ENCODE measurements around the gene MAPK4.

The MAPK4 gene

GRCh38 chr18:50622320-50622719 lies 62.4 kb downstream of the MAPK4 start:
- H3K9me3 ChIP-seq (ENCODE audit: control insufficient read depth, low read length): no peaks in the 10 kb centered on the region
- H3K4me2 ChIP-seq (ENCODE audit: low read length): no peak overlapping the region
- H3K36me3 ChIP-seq (ENCODE audit: control insufficient read depth, insufficient read depth, low read length): no peaks in the 10 kb centered on the region
- no peak overlapping the region for H3K9ac ChIP-seq
- H3K4me3 ChIP-seq (ENCODE audit: low read depth, low read length): no peak overlapping the region
- H3K27me3 ChIP-seq (ENCODE audit: control insufficient read depth, insufficient read depth, low read length): no peaks in the 10 kb centered on the region
- H2AFZ ChIP-seq: no peak overlapping the region
- TF ChIP-seq CTCF (IDR thresholded peaks at IDR 0.05): no peak
- H3K79me2 ChIP-seq: peaks cover 6% of the 10 kb centered on the region
- no peak overlapping the region for H3K27ac ChIP-seq
- H3K4me1 ChIP-seq: peaks cover 14% of the 10 kb centered on the region

- no peak overlapping the region for H3K4me3 ChIP-seq (ENCODE audit: low read depth, low read length)
- no peak overlapping the region for H3K4me2 ChIP-seq (ENCODE audit: low read length)
- no peaks in the 10 kb centered on the region for H3K9me3 ChIP-seq (ENCODE audit: control insufficient read depth, low read length)
- no peak for TF ChIP-seq CTCF (IDR thresholded peaks at IDR 0.05)
- no peaks in the 10 kb centered on the region for H3K27me3 ChIP-seq (ENCODE audit: control insufficient read depth, insufficient read depth, low read length)
- H3K9ac ChIP-seq: no peak overlapping the region
- no peaks in the 10 kb centered on the region for H3K36me3 ChIP-seq (ENCODE audit: control insufficient read depth, insufficient read depth, low read length)
- H3K4me1 ChIP-seq: peaks cover 14% of the 10 kb centered on the region
- H2AFZ ChIP-seq: no peak overlapping the region
- no peak overlapping the region for H3K27ac ChIP-seq
- peaks cover 6% of the 10 kb centered on the region for H3K79me2 ChIP-seq
These were observed 63.0 kb downstream of the MAPK4 start for GRCh38 chr18:50622865-50623393.

- no peak for TF ChIP-seq CTCF (IDR thresholded peaks at IDR 0.05)
- Histone ChIP-seq H3K27me3 (ENCODE audit: control insufficient read depth, insufficient read depth, low read length) (no peaks in the 10 kb centered on the region), H3K79me2 (peaks cover 9% of the 10 kb centered on the region), H3K4me2 (ENCODE audit: low read length) (no peak overlapping the region), H2AFZ (no peak overlapping the region), H3K4me1 (peaks cover 14% of the 10 kb centered on the region), H3K9me3 (ENCODE audit: control insufficient read depth, low read length) (no peaks in the 10 kb centered on the region), H3K4me3 (ENCODE audit: low read depth, low read length) (no peak overlapping the region), H3K27ac (no peak overlapping the region), H3K36me3 (ENCODE audit: control insufficient read depth, insufficient read depth, low read length) (no peaks in the 10 kb centered on the region), H3K9ac (no peak overlapping the region)
These were observed 63.9 kb downstream of the MAPK4 start for GRCh38 chr18:50623694-50624352.

- TF ChIP-seq CTCF (IDR thresholded peaks at IDR 0.05): no peak
- no peaks in the 10 kb centered on the region for H3K9me3 ChIP-seq (ENCODE audit: control insufficient read depth, low read length)
- no peaks in the 10 kb centered on the region for H3K36me3 ChIP-seq (ENCODE audit: control insufficient read depth, insufficient read depth, low read length)
- no peak overlapping the region for H2AFZ ChIP-seq
- peaks cover 9% of the 10 kb centered on the region for H3K79me2 ChIP-seq
- no peak overlapping the region for H3K4me2 ChIP-seq (ENCODE audit: low read length)
- H3K9ac ChIP-seq: no peak overlapping the region
- H3K27ac ChIP-seq: no peak overlapping the region
- peaks cover 15% of the 10 kb centered on the region for H3K4me1 ChIP-seq
- no peak overlapping the region for H3K4me3 ChIP-seq (ENCODE audit: low read depth, low read length)
- H3K27me3 ChIP-seq (ENCODE audit: control insufficient read depth, insufficient read depth, low read length): no peaks in the 10 kb centered on the region
These were observed 65.1 kb downstream of the MAPK4 start for GRCh38 chr18:50624981-50625380.

GRCh38 chr18:50626317-50626716 lies 66.4 kb downstream of the MAPK4 start:
- H3K27ac ChIP-seq: no peak overlapping the region
- no peaks in the 10 kb centered on the region for H3K9me3 ChIP-seq (ENCODE audit: control insufficient read depth, low read length)
- H3K27me3 ChIP-seq (ENCODE audit: control insufficient read depth, insufficient read depth, low read length): no peaks in the 10 kb centered on the region
- peaks cover 17% of the 10 kb centered on the region for H3K4me1 ChIP-seq
- peaks cover 9% of the 10 kb centered on the region for H3K79me2 ChIP-seq
- no peak overlapping the region for H3K9ac ChIP-seq
- TF ChIP-seq CTCF (IDR thresholded peaks at IDR 0.05): no peak
- no peak overlapping the region for H3K4me3 ChIP-seq (ENCODE audit: low read depth, low read length)
- H3K4me2 ChIP-seq (ENCODE audit: low read length): no peak overlapping the region
- no peaks in the 10 kb centered on the region for H3K36me3 ChIP-seq (ENCODE audit: control insufficient read depth, insufficient read depth, low read length)
- H2AFZ ChIP-seq: no peak overlapping the region
